H1 (cell line): ENCODE results near the gene ANXA5. TPM values are rescaled to one million over a fixed set of nuclear protein-coding genes. Genes with fewer than 3 reads are reported as not detected.

ENCODE experiments used
- CBX5 ChIP-seq: fragments of 300-800, 300-1000 bp; sonication (generic); IDR thresholded peaks from 2 replicates; pipeline ENCODE4 v1.7.1; 2016; ENCODE audit warnings: antibody characterized with exemption, low read length, low read depth
- PHF8 ChIP-seq: fragments of 200-600 bp; sonication (generic); conservative IDR thresholded peaks from 2 replicates; pipeline ENCODE4 v1.7.1; 2012; ENCODE audit warnings: low read depth, mild to moderate bottlenecking, inconsistent platforms, low read length, moderate library complexity
- POLR2AphosphoS5 ChIP-seq: IDR thresholded peaks from 2 replicates; pipeline ENCODE4 v1.6.1; 2011; ENCODE audit warnings: low read depth, low read length
- POU5F1 ChIP-seq: IDR thresholded peaks from 2 replicates; pipeline ENCODE4 v1.6.1; 2011; ENCODE audit warnings: low read depth, mild to moderate bottlenecking, low read length, moderate library complexity
- RBBP5 ChIP-seq: IDR thresholded peaks from 2 replicates; pipeline ENCODE4 v1.7.1; 2012; ENCODE audit warnings: low read depth, mild to moderate bottlenecking, inconsistent platforms, low read length, moderate library complexity, borderline replicate concordance
- RNF2 ChIP-seq: fragments of 200-900, 300-1000 bp; sonication (generic); IDR thresholded peaks from 2 replicates; pipeline ENCODE4 v1.7.1; 2016; ENCODE audit warnings: borderline replicate concordance, low read depth, mild to moderate bottlenecking, antibody characterized with exemption, low read length; ENCODE audit not compliant: poor library complexity, severe bottlenecking; ENCODE audit errors: missing control alignments
- SP4 ChIP-seq: IDR thresholded peaks from 2 replicates; pipeline ENCODE4 v1.6.1; 2012; ENCODE audit warnings: low read length, inconsistent platforms
- SUZ12 ChIP-seq: fragments of 200-600 bp; sonication (generic); IDR thresholded peaks from 2 replicates; pipeline ENCODE4 v1.6.1; 2012; ENCODE audit warnings: mild to moderate bottlenecking, inconsistent platforms, low read length, moderate library complexity, mixed read lengths
- polyA plus RNA-seq, 7 experiments: library from polyadenylated mRNA; depleted of rRNA in 3 of 7; stranded (reverse) in 5 of 7; unstranded in 2 of 7; fragments of >200 nt in 5 of 7; fragments of 200-250 nt in 2 of 7; gene quantifications; 1 replicate in 5 of 7; 2 replicates in 1 of 7; 4 replicates in 1 of 7; pipeline versions ENCODE4 v1.2.1 to v1.2.3, GENCODE V29; 2011 to 2013; ENCODE audit warnings: missing spikeins in 2 of 7, mixed read lengths in 2 of 7
- total RNA-seq: library from RNA; stranded (reverse); fragmentation: NEBNext Ultra II Directional; extraction: Animal tissue kit (Norgen Biotek cat#: 25700); gene quantifications from 2 replicates; pipeline ENCODE4 v1.2.1, GENCODE V29; 2021

ANXA5 gene
- total and polyA plus RNA-seq, 2 of the 8 experiments (the other 6 are each of a cell fraction or from before 2014, with no cell fraction given), result 213 to 221 TPM

- TF ChIP-seq SUZ12 (no peak), POLR2AphosphoS5 (no peak), SP4 (no peak), RNF2 (no peak), CBX5 (no peak), RBBP5 (no peak), POU5F1 (no peak), PHF8 (no peak)
These were observed 20.3 kb downstream of the ANXA5 start (continued) for GRCh38 chr4:121676345-121677075.
